Thyroid gland (tissue), 4 donors: ENCODE data around the gene CNOT10.

Experiments used
- POLR2A ChIP-seq, 2 donors: fragments of 450-650 bp; IDR thresholded peaks; one replicate each; pipeline ENCODE4 v1.6.1; 2017; ENCODE audit warnings: antibody characterized with exemption in 2 of 2, mild to moderate bottlenecking in 2 of 2, moderate library complexity in 1 of 2
- TF ChIP-seq, protein P1 (sequence below), 6 experiments: fragments of 200-600 bp in 3 of 6; fragments of 450-650 bp in 3 of 6; sonication (generic) in 3 of 6; IDR thresholded peaks; one replicate each; pipeline ENCODE4 v1.5.1; 2016 to 2019; ENCODE audit warnings: antibody characterized with exemption in 6 of 6, mild to moderate bottlenecking in 2 of 6, inconsistent platforms in 1 of 6, moderate library complexity in 1 of 6

DNA sequence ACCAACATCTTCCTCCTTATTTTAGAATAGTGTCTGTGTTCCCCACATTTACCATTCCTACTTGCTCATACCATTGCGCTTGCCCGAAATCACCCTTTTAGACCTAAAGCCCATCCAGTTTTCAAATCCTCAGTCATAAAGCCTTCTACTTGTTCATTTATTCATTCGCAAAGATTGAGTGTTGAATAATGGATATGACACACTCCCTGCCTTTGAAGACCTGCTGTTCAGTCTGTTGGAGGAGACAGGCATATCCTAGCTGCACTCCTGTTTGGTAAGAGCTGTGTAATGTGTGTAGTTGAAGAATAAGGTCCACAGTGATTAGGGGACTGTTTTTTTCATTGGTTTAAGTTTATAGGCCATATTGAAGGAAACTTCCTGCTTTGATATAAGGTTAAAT lies 1.7 kb downstream of the CNOT10 start:
- TF ChIP-seq, protein P1, sequence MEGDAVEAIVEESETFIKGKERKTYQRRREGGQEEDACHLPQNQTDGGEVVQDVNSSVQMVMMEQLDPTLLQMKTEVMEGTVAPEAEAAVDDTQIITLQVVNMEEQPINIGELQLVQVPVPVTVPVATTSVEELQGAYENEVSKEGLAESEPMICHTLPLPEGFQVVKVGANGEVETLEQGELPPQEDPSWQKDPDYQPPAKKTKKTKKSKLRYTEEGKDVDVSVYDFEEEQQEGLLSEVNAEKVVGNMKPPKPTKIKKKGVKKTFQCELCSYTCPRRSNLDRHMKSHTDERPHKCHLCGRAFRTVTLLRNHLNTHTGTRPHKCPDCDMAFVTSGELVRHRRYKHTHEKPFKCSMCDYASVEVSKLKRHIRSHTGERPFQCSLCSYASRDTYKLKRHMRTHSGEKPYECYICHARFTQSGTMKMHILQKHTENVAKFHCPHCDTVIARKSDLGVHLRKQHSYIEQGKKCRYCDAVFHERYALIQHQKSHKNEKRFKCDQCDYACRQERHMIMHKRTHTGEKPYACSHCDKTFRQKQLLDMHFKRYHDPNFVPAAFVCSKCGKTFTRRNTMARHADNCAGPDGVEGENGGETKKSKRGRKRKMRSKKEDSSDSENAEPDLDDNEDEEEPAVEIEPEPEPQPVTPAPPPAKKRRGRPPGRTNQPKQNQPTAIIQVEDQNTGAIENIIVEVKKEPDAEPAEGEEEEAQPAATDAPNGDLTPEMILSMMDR (IDR thresholded peaks at IDR 0.05) = no peak
- no peak for TF ChIP-seq POLR2A (IDR thresholded peaks at IDR 0.05)
